ENCODE measurements around the gene ALDH3B1. TPM values are rescaled to one million over a fixed set of nuclear protein-coding genes. Genes with fewer than 3 reads are reported as not detected.

The ALDH3B1 gene
- total RNA-seq, 1 experiment from 2014 or later = not detected

DNA sequence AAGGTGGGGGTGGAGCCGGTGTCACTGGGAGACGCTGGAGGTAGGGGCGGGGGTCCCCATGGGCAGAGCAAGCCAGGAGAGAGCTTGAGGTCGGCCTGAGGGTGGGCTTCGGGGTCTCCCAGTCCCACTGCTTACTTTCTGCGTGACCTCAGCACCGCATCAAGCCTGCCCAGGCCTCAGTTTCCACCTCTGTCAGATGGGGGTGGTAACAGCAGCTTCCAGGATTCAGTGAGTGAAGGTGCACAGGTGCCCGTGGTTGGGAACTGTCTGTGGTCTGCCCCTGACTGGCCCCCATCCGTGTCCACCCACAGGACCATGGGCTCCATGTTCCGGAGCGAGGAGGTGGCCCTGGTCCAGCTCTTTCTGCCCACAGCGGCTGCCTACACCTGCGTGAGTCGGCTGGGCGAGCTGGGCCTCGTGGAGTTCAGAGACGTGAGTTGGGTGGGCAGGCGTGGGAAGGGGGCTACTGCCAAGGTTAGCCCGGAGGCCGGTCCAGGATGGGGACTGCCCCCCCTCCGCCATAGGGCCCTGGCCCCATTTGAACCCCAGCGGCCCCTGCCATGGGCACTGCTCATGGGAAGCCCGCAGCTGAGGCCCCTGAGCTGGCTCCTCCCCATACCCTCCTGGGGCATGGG lies 30.9 kb downstream of the ALDH3B1 start:
- Histone ChIP-seq H3K14ac (ENCODE audit: insufficient read depth, low read length) (no peak overlapping the region), H3T11ph (ENCODE audit: low read length) (no peak overlapping the region), H2AFZ (ENCODE audit: low read length) (no peak overlapping the region), H4K8ac (replicated peaks; ENCODE audit: insufficient read length, low read depth, low read length) (no peak overlapping the region), H2BK5ac (ENCODE audit: insufficient read length, low read length) (no peak overlapping the region), H4K91ac (ENCODE audit: insufficient read length, low read depth, low read length) (no peak overlapping the region), H3K79me2 (ENCODE audit: insufficient read depth, low read length) (no peaks in the 10 kb centered on the region), H3K27me3 (ENCODE audit: insufficient read depth, low read length) (no peaks in the 10 kb centered on the region), H4K5ac (ENCODE audit: insufficient read length, low read depth, low read length) (no peak overlapping the region), H3K56ac (ENCODE audit: insufficient read length, low read depth, low read length) (no peak overlapping the region), H3K18ac (ENCODE audit: insufficient read length, low read depth, low read length) (peak overlapping the region; percentile 53), H3K79me1 (ENCODE audit: insufficient read depth, low read depth, low read length, poor library complexity, severe bottlenecking) (no peaks in the 10 kb centered on the region), H2AK5ac (ENCODE audit: insufficient read length, low read length) (no peak overlapping the region), H3K27ac (ENCODE audit: insufficient read length, low read depth, low read length) (no peak overlapping the region), H2BK12ac (ENCODE audit: insufficient read length, low read depth, low read length) (no peak overlapping the region), H2BK20ac (ENCODE audit: low read depth, low read length, poor library complexity, severe bottlenecking) (no peak overlapping the region), H3K9ac (ENCODE audit: extremely low read depth, insufficient read length, low read length) (no peak overlapping the region), H3K23ac (ENCODE audit: insufficient read length, low read depth, low read length) (no peak overlapping the region), H2BK15ac (ENCODE audit: low read depth, low read length) (no peak overlapping the region), H3K9me3 (ENCODE audit: control insufficient read depth, low read depth, low read length) (no peaks in the 10 kb centered on the region), H2BK120ac (ENCODE audit: low read depth, low read length, poor library complexity, severe bottlenecking) (no peak overlapping the region), H3K4ac (ENCODE audit: low read depth, low read length) (no peak overlapping the region), H3K4me1 (ENCODE audit: insufficient read depth, low read length) (no peaks in the 10 kb centered on the region; the same call in 1 of the 2 replicates), H4K20me1 (ENCODE audit: control insufficient read depth, insufficient read depth, insufficient read length) (no peaks in the 10 kb centered on the region), H3K23me2 (ENCODE audit: insufficient read length, low read depth, low read length, poor library complexity, severe bottlenecking) (no peaks in the 10 kb centered on the region), H3K4me2 (ENCODE audit: insufficient read depth, insufficient read length, low read length) (no peak overlapping the region)
- Mint-ChIP-seq H3K27me3 (ENCODE audit: low read depth) (no peaks in the 10 kb centered on the region), H3K4me3 (no peak overlapping the region), H3K27ac (no peak overlapping the region), H3K36me3 (ENCODE audit: insufficient read depth in 1 of 3, low read depth in 3 of 3) (no peaks in the 10 kb centered on the region), H3K9me3 (no peaks in the 10 kb centered on the region), H3K4me1 (peaks cover 7 to 9% of the 10 kb centered on the region in 2 experiments)
- TF ChIP-seq, protein P1, sequence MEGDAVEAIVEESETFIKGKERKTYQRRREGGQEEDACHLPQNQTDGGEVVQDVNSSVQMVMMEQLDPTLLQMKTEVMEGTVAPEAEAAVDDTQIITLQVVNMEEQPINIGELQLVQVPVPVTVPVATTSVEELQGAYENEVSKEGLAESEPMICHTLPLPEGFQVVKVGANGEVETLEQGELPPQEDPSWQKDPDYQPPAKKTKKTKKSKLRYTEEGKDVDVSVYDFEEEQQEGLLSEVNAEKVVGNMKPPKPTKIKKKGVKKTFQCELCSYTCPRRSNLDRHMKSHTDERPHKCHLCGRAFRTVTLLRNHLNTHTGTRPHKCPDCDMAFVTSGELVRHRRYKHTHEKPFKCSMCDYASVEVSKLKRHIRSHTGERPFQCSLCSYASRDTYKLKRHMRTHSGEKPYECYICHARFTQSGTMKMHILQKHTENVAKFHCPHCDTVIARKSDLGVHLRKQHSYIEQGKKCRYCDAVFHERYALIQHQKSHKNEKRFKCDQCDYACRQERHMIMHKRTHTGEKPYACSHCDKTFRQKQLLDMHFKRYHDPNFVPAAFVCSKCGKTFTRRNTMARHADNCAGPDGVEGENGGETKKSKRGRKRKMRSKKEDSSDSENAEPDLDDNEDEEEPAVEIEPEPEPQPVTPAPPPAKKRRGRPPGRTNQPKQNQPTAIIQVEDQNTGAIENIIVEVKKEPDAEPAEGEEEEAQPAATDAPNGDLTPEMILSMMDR (conservative IDR thresholded peaks at IDR 0.05) = no peak
- no peak for DNase-seq
- no CpG with 5 or more reads among the region's 23 CpGs for WGBS (ENCODE audit: extremely low coverage, insufficient read length, low lambda C conversion rate)

Measured in H9 (cell line).